ENCODE measurements around the gene GFRAL. TPM values are rescaled to one million over a fixed set of nuclear protein-coding genes. Genes with fewer than 3 reads are reported as not detected.

GFRAL gene
- total RNA-seq, 1 experiment from 2014 or later = not detected

- ChIA-PET RAD21 (ENCODE audit: low non-redundant PET in 1 of 2, low total read pairs in 2 of 2, uncharacterized antibody in 2 of 2, unreplicated experiment in 2 of 2) (no interaction called here), CTCF (interaction anchor here (0.8 to 4.6 kb wide), 7 partner anchors 16 to 849 kb away, joined by 3 to 33 read pairs (median 25); no protein-coding TSS in a partner anchor), POLR2A (no interaction called here)
- H3K4me3 ChIP-seq (replicated peaks in 1 of 2; ENCODE audit: low read depth in 1 of 2, low read length in 2 of 2) = no peak overlapping the region
- H3K36me3 ChIP-seq (ENCODE audit: control insufficient read depth in 1 of 2, insufficient read depth in 2 of 2, low read length in 2 of 2) = no peaks in the 10 kb centered on the region
- H3K4me2 ChIP-seq (ENCODE audit: low read length) = no peak overlapping the region
- no peak overlapping the region for H2AFZ ChIP-seq (ENCODE audit: low read depth, low read length, poor library complexity, severe bottlenecking)
- peaks cover 45% of the 10 kb centered on the region for H3K27me3 ChIP-seq (ENCODE audit: insufficient read depth, low read length)
- no peaks in the 10 kb centered on the region for H3K9me3 ChIP-seq (ENCODE audit: control insufficient read depth in 1 of 2, insufficient read depth in 1 of 2, low read depth in 1 of 2, low read length in 2 of 2)
- no peak for ATAC-seq
- H3K4me1 ChIP-seq (ENCODE audit: control insufficient read depth in 1 of 2, insufficient read depth in 2 of 2, low read length in 2 of 2) = no peaks in the 10 kb centered on the region
- H3K27ac ChIP-seq (ENCODE audit: low read depth, low read length) = no peak overlapping the region
- DNase-seq (ENCODE audit: low read depth, low spot score) = no peak
- no peaks in the 10 kb centered on the region for H3K79me2 ChIP-seq (ENCODE audit: insufficient read depth, low read length)
- no TSS peak for BruUV-seq (replicated peaks)
- intact Hi-C loops (cut with micrococcal nuclease) = loop anchor here (10.0 kb wide), 1 partner anchor 569 kb away; no protein-coding TSS in a partner anchor
- TF ChIP-seq SRF (IDR thresholded peaks at IDR 0.05; ENCODE audit: low read depth) (no peak), TCF7L2 (IDR thresholded peaks at IDR 0.05; ENCODE audit: borderline replicate concordance, extremely low read depth, insufficient read depth, insufficient read length) (no peak), ELF1 (IDR thresholded peaks at IDR 0.05; ENCODE audit: borderline replicate concordance, low read depth) (no peak), EZH2phosphoT487 (IDR thresholded peaks at IDR 0.05; ENCODE audit: borderline replicate concordance) (no peak), EGR1 (IDR thresholded peaks at IDR 0.05; ENCODE audit: low read depth) (no peak), ZNF274 (IDR thresholded peaks at IDR 0.05; ENCODE audit: low read depth, low read length) (no peak), RAD21 (IDR thresholded peaks at IDR 0.05; ENCODE audit: low read depth) (no peak), FOSL1 (IDR thresholded peaks at IDR 0.05; ENCODE audit: low read depth) (no peak), ATF3 (IDR thresholded peaks at IDR 0.05) (no peak), JUND (IDR thresholded peaks at IDR 0.05) (no peak), EZH2 (IDR thresholded peaks at IDR 0.05) (no peak), CBX3 (IDR thresholded peaks at IDR 0.05; ENCODE audit: low read depth) (no peak), ZFX (IDR thresholded peaks at IDR 0.05) (no peak)
- TF ChIP-seq, protein P1, sequence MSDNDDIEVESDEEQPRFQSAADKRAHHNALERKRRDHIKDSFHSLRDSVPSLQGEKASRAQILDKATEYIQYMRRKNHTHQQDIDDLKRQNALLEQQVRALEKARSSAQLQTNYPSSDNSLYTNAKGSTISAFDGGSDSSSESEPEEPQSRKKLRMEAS (IDR thresholded peaks at IDR 0.05) = no peak
- no peaks in the 10 kb centered on the region for H4K20me1 ChIP-seq (ENCODE audit: insufficient read depth)
- no peak overlapping the region for H3K9ac ChIP-seq (ENCODE audit: low read length)
- no peaks in the 10 kb centered on the region for H3K9me2 ChIP-seq (ENCODE audit: insufficient read depth)
Measured at GRCh38 chr6:55443238-55444134, 116.2 kb downstream of the GFRAL start.

Data from HCT116 (cell line).